Caco-2 (cell line): ENCODE measurements around the gene GULP1. TPM values are rescaled to one million over a fixed set of nuclear protein-coding genes. Genes with fewer than 3 reads are reported as not detected.

Experiments
- BruUV-seq: library from RNA; stranded (reverse); fragments of 400-500 nt; replicated peaks from 2 replicates; lab custom pipeline; 2021; lab: Mats Ljungman, UMichigan
- CTCF ChIA-PET: fragments of 300-600 bp; sonication (Branson Sonifier 250); formaldehyde crosslinking; loops from one replicate; lab custom pipeline; 2022; ENCODE audit warnings: antibody characterized with exemption; lab: Charles Lee
- POLR2A ChIA-PET: fragments of 300-600 bp; sonication (Branson Sonifier 250); formaldehyde crosslinking; loops from one replicate; lab custom pipeline; 2022; ENCODE audit warnings: antibody characterized with exemption; lab: Charles Lee
- DNase-seq, 2 experiments: peaks; one replicate each; pipeline versions ENCODE4 v3.0.0 to v3.0.0-alpha.2; 2020 to 2022
- H3K27me3 ChIP-seq: replicated peaks from 2 replicates; pipeline ENCODE4 v1.6.0; 2011; ENCODE audit warnings: low read length; ENCODE audit not compliant: control insufficient read depth, insufficient read depth
- H3K36me3 ChIP-seq: 2 replicates; pipeline ENCODE4 v1.5.1; 2011; ENCODE audit warnings: low read length; ENCODE audit not compliant: control insufficient read depth, insufficient read depth
- H3K4me1 ChIP-seq: fragments of 250-450 bp; sonication (Bioruptor Pico); 2 replicates; pipeline ENCODE4 v1.5.1; 2020; ENCODE audit warnings: mild to moderate bottlenecking
- H3K4me3 ChIP-seq: 2 replicates; pipeline ENCODE4 v1.5.1; 2011; ENCODE audit warnings: low read depth, mild to moderate bottlenecking, control low read depth, low read length
- H3K9me3 ChIP-seq: fragments of 250-450 bp; sonication (Bioruptor Pico); 2 replicates; pipeline ENCODE4 v1.5.1; 2020; ENCODE audit warnings: mild to moderate bottlenecking, moderate library complexity
- H3K27ac Mint-ChIP-seq: one replicate; pipeline ENCODE4 v1.8.0; 2022; ENCODE audit warnings: mixed read lengths; ENCODE audit not compliant: unreplicated experiment
- H3K27me3 Mint-ChIP-seq: one replicate; pipeline ENCODE4 v1.8.0; 2022; ENCODE audit warnings: mixed read lengths; ENCODE audit not compliant: insufficient read depth, unreplicated experiment
- H3K36me3 Mint-ChIP-seq: one replicate; pipeline ENCODE4 v1.8.0; 2022; ENCODE audit warnings: mild to moderate bottlenecking, mixed read lengths; ENCODE audit not compliant: insufficient read depth, unreplicated experiment
- H3K4me1 Mint-ChIP-seq: one replicate; pipeline ENCODE4 v1.8.0; 2022; ENCODE audit warnings: low read depth, mixed read lengths; ENCODE audit not compliant: unreplicated experiment
- H3K4me3 Mint-ChIP-seq: one replicate; pipeline ENCODE4 v1.8.0; 2022; ENCODE audit warnings: mild to moderate bottlenecking, moderate library complexity, mixed read lengths; ENCODE audit not compliant: unreplicated experiment
- H3K9me3 Mint-ChIP-seq: one replicate; pipeline ENCODE4 v1.8.0; 2022; ENCODE audit warnings: mixed read lengths; ENCODE audit not compliant: unreplicated experiment
- intact Hi-C: fragments of 100-400 bp; cut with micrococcal nuclease; formaldehyde crosslinking; loops from one replicate; pipeline ENCODE4 v1.10.0; 2022; ENCODE audit not compliant: unreplicated experiment
- total RNA-seq: library from RNA; stranded (reverse); gene quantifications from 2 replicates; pipeline ENCODE4 v1.2.3, GENCODE V29; 2022
- TF ChIP-seq, protein P1 (sequence below), 2 experiments: fragments of 200-600 bp in 1 of 2; IDR thresholded peaks; 1 replicate in 1 of 2; 2 replicates in 1 of 2; pipeline versions ENCODE4 v1.5.1 to v1.8.0; 2011 to 2022; ENCODE audit warnings: antibody characterized with exemption in 1 of 2, control low read depth in 1 of 2, inconsistent platforms in 1 of 2, low read depth in 1 of 2, low read length in 1 of 2, mild to moderate bottlenecking in 1 of 2, moderate library complexity in 1 of 2; ENCODE audit not compliant: insufficient read depth in 1 of 2, severe bottlenecking in 1 of 2, unreplicated experiment in 1 of 2

GULP1 gene
- total RNA-seq, 1 experiment from 2014 or later: 32.4 TPM

DNA sequence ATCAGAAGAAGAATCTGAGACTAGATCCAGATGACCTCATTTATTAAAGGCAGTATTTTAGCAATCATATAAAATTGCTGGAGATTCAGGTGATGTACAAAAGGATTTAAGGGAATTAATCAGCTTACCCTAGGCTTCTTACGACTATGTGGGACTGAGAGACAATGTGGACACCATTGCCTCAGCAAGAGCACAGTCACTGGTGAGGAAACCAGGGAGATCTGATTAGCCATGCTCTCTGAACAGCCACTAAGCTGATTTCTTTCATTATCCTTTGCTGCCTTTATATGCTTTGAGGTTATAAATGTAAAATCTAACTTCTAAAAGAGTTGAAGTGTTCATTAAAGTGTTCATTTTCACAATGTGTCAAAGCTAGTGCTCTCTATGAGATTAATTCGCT is 22.7 kb upstream of the GULP1 start:
- no peak overlapping the region for H3K4me3 Mint-ChIP-seq
- BruUV-seq: no TSS peak
- no peak for DNase-seq

DNA sequence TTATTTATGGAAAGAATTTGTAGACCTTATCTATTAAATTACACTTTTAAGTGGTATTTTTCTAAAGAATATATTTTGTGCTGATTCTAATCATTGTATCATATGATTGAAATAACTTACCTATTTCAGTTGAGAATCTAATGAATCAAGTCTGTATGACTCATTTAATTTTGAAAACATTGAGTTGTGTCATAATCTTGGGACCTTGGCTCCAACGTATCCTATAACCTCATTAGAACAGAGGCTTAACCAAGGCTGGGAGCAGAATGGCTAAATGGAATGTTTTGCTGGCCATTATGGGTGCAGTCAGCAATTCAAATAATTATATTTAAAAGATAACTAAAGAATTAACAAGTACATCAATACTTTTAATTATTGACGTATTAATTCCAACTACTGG is 19.6 kb upstream of the GULP1 start:
- no peaks in the 10 kb centered on the region for H3K36me3 Mint-ChIP-seq
- H3K27me3 Mint-ChIP-seq: peaks cover 10% of the 10 kb centered on the region
- Histone ChIP-seq H3K27me3 (no peaks in the 10 kb centered on the region), H3K36me3 (no peaks in the 10 kb centered on the region), H3K4me1 (no peaks in the 10 kb centered on the region), H3K9me3 (no peaks in the 10 kb centered on the region), H3K4me3 (no peak overlapping the region)
- no peak overlapping the region for H3K4me3 Mint-ChIP-seq
- TF ChIP-seq, protein P1, sequence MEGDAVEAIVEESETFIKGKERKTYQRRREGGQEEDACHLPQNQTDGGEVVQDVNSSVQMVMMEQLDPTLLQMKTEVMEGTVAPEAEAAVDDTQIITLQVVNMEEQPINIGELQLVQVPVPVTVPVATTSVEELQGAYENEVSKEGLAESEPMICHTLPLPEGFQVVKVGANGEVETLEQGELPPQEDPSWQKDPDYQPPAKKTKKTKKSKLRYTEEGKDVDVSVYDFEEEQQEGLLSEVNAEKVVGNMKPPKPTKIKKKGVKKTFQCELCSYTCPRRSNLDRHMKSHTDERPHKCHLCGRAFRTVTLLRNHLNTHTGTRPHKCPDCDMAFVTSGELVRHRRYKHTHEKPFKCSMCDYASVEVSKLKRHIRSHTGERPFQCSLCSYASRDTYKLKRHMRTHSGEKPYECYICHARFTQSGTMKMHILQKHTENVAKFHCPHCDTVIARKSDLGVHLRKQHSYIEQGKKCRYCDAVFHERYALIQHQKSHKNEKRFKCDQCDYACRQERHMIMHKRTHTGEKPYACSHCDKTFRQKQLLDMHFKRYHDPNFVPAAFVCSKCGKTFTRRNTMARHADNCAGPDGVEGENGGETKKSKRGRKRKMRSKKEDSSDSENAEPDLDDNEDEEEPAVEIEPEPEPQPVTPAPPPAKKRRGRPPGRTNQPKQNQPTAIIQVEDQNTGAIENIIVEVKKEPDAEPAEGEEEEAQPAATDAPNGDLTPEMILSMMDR (IDR thresholded peaks at IDR 0.05; ENCODE audit: insufficient read depth in 1 of 2, low read depth in 1 of 2, low read length in 1 of 2, severe bottlenecking in 1 of 2, unreplicated experiment in 1 of 2): no peak
- intact Hi-C loops: no loop called here
- H3K9me3 Mint-ChIP-seq: no peaks in the 10 kb centered on the region
- BruUV-seq: no TSS peak
- H3K4me1 Mint-ChIP-seq: peaks cover 6% of the 10 kb centered on the region
- CTCF ChIA-PET: no interaction called here
- no peak for DNase-seq
- POLR2A ChIA-PET: no interaction called here
- H3K27ac Mint-ChIP-seq: no peak overlapping the region

More for the DNA sequence above, 22.7 kb upstream of the GULP1 start:
- intact Hi-C loops: no loop called here
- POLR2A ChIA-PET: no interaction called here
- CTCF ChIA-PET: no interaction called here
- peaks cover 10% of the 10 kb centered on the region for H3K27me3 Mint-ChIP-seq
- no peaks in the 10 kb centered on the region for H3K36me3 Mint-ChIP-seq
- H3K27me3 ChIP-seq: no peaks in the 10 kb centered on the region
- H3K4me1 ChIP-seq: no peaks in the 10 kb centered on the region
- H3K27ac Mint-ChIP-seq: no peak overlapping the region
- H3K9me3 Mint-ChIP-seq: no peaks in the 10 kb centered on the region
- H3K9me3 ChIP-seq: no peaks in the 10 kb centered on the region
- TF ChIP-seq, protein P1 (IDR thresholded peaks at IDR 0.05; ENCODE audit: insufficient read depth in 1 of 2, low read depth in 1 of 2, low read length in 1 of 2, severe bottlenecking in 1 of 2, unreplicated experiment in 1 of 2): no peak
- H3K4me1 Mint-ChIP-seq: no peaks in the 10 kb centered on the region
- H3K36me3 ChIP-seq: no peaks in the 10 kb centered on the region
- H3K4me3 ChIP-seq: no peak overlapping the region

DNA sequence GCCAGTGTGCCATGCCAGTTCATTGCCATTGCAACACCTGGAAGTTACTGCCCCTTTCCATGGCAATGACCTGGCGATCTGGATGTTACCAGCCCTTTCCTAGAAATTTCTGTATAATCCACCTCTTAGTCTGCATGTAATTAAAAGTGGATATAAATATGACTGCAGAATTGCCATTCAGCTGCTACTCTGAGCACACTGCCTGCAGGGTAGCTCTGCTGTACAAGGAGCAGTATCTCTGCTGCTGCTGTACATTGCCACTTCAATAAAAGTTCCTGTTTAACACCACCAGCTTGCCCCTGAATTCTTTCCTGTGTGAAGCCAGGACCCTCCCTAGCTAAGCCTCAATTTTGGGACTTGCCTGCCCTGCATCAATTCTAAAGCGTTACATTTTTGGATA is 17.4 kb upstream of the GULP1 start:
- no peak for DNase-seq
- Histone ChIP-seq H3K36me3 (no peaks in the 10 kb centered on the region), H3K4me3 (no peak overlapping the region), H3K27me3 (no peaks in the 10 kb centered on the region; the same call in 1 of the 2 replicates), H3K4me1 (no peaks in the 10 kb centered on the region), H3K9me3 (no peaks in the 10 kb centered on the region)
- peaks cover 6% of the 10 kb centered on the region for H3K4me1 Mint-ChIP-seq
- H3K4me3 Mint-ChIP-seq: no peak overlapping the region
- ChIA-PET CTCF (no interaction called here), POLR2A (interaction anchor here (0.7 kb wide), 1 partner anchor 18 kb away, joined by 3 read pairs; no protein-coding TSS in a partner anchor)
- intact Hi-C loops: no loop called here
- BruUV-seq: no TSS peak
- TF ChIP-seq, protein P1 (IDR thresholded peaks at IDR 0.05; ENCODE audit: insufficient read depth in 1 of 2, low read depth in 1 of 2, low read length in 1 of 2, severe bottlenecking in 1 of 2, unreplicated experiment in 1 of 2): no peak
- peaks cover 10% of the 10 kb centered on the region for H3K27me3 Mint-ChIP-seq
- H3K27ac Mint-ChIP-seq: no peak overlapping the region
- no peaks in the 10 kb centered on the region for H3K36me3 Mint-ChIP-seq
- H3K9me3 Mint-ChIP-seq: no peaks in the 10 kb centered on the region
